ENCODE measurements around the gene PLA2G5.

Gene PLA2G5

DNA sequence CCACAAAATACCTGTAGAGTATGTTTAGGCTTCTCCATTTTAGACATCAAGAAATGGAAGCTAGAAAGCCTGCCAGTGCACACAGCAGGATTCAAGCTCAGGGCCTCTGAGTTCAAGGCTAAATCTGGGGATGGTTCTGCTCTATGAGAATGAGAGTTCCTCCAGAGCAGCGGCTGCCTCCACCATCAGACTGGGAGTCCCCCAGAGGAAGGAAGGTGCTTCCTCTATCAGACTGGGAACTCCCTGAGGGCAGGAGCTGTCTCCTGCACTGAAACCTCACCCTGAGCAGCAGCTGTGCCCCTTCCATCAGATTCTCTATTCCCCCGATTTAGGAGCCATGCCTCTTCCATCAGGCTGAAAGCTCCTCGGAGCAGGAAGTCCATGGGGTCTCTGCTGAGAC, 20.1 kb downstream of the PLA2G5 start:
- DNase-seq (ENCODE audit: low spot score): no peak

DNA sequence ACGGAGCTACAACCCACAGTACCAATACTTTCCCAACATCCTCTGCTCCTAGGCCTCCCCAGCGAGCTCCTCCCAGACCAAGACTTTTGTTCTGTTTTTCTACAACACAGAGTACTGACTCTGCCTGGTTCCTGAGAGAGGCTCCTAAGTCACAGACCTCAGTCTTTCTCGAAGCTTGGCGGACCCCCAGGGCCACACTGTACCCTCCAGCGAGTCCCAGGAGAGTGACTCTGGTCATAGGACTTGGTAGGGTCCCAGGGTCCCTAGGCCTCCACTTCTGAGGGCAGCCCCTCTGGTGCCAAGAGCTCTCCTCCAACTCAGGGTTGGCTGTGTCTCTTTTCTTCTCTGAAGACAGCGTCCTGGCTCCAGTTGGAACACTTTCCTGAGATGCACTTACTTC, 20.6 kb downstream of the PLA2G5 start:
- no peak for DNase-seq (ENCODE audit: low spot score)

GRCh38 chr1:20093303-20093702, 23.3 kb downstream of the PLA2G5 start:
- DNase-seq (ENCODE audit: low spot score): no peak

DNA sequence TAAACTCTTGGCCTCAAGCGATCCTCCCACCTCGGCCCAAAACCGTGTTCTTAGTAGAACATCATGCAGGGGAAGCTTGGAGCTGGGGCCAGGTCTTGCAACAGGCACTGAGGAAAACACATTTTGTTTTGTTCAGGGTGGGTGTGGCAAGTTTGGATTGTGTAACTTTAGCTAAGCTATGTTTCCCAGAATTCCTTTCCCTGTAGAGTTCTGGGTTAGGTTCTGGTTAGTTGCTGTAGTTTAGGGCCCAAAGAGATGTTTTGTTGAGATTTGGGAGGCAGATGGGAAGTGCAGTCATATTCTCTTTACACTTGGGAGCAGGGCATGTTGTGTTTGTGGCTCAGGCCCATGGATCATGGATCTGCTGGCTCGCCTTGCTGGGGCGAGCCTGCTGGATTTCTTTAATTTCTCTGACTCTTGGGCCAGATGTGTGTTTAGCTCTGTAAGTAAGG, 24.0 kb downstream of the PLA2G5 start:
- no peak for DNase-seq (ENCODE audit: low spot score)

DNA sequence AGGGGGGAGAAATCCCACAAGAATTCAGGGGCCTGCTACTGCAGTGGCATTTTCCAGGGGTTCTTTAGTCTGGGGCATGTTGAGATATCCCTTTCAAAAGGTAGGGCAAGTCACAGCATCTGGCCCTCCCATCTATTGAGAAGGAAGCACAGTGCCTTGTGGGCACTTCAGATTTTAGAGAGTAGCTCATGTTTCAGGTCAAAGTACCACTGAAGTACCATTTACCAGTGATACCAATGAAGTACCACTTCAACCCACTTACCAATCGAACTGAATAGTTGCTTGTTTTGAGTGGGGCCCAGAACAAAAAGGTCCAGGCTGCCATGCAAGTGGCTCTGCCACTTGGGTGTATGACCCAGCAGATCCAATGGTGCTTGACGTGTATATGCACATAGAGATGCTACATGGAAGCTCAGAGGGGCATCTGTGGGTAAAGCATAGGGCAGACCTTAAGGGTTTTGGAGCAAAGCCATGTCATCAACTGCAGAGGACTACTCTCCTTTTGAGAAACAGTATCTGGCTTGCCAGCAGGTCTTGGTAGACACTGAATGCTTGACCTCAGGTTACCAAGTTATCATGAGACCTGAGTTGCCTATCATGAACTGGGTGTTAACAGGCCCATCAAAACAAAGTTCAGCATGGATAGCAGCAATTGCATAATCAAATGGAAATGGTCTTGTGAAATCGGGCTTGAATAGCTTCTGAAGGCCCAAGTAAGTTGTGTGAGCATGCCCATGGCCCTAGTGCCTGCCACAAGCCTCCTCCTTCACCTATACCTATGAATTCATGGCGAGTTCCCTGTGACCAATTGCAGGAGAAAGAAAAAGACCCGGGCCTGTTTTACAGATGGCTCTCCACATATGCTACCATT, 25.8 kb downstream of the PLA2G5 start:
- no peak for DNase-seq (ENCODE audit: low spot score)

GRCh38 chr1:20096840-20097447, 26.9 kb downstream of the PLA2G5 start:
- no peak for DNase-seq (ENCODE audit: low spot score)

DNA sequence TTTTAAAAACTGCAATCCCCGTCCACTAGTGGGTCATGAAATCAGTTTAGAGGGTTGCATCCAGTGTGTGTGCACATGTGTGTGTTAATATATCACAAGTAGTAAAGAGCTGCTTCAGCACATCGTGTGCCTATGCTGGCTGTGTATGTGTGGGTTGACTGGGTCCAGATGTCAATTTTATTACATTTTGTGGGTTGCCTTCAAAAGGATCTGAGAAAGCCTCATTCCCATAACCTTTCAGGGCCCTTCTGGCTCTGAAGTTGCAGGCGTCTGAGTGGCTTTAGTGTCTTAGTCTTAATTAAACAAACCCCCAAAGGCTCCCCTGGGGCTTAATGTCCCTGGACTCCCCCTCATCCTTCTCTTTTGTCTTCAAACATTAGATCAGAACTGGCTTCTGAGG, 29.5 kb downstream of the PLA2G5 start:
- no peak for DNase-seq (ENCODE audit: low spot score)

DNA sequence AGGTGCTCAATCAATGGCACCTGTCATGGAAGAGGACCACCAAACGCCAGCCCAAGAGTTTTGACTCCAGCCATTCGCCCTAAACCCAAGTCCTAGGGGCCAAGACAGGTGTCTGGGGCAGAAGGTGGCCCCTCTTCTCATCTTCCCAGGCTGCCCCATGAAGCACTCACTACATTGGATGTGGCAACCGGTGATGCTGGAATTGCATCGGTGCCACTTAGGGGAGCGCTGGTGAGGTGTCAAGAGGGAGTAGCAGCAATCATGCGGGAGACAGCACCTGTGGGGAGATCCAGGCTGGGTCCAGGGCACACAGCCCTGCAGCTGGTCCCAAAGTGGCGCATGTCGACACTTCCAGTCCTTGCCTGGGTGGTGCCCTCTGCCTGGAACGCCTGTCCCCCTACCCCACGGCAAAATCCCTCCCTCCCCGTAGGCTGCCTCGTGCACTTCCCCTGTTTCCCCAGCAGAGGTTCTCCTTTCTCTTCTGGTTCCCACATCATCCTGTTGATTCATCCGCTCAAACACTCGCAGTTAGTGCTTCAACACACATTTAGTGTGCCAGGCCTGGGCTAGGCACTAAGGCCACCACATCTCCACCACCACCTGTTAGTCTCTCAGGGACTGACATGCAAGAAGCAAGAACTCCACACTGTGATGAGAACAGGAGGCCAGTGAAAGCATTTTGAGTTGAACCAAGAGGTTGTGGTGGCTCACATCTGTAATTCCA, 30.8 kb downstream of the PLA2G5 start:
- peak; percentile 61 for DNase-seq (ENCODE audit: low spot score)

DNA sequence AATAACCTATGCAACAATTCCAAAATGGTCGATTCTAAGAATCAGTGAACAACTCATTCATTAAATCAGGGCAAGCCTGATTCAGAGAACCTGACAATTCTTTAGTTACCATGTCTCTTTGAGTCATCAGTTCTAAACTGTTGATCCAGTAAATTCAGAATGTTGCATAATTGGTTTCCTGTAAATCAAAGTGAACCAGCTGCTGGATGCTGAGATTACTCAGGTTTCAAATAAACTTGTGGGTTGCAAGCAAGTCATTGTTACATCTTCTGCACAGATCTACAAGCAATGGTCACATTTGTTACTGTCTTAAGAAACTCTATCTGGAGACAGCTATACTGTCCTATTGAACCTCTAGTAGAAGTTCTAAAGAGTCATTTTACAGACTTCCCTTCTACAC, 32.9 kb downstream of the PLA2G5 start:
- peak; percentile 25 for DNase-seq (ENCODE audit: low spot score)

GRCh38 chr1:20105856-20106255, 35.9 kb downstream of the PLA2G5 start:
- DNase-seq (ENCODE audit: low spot score): no peak

DNA sequence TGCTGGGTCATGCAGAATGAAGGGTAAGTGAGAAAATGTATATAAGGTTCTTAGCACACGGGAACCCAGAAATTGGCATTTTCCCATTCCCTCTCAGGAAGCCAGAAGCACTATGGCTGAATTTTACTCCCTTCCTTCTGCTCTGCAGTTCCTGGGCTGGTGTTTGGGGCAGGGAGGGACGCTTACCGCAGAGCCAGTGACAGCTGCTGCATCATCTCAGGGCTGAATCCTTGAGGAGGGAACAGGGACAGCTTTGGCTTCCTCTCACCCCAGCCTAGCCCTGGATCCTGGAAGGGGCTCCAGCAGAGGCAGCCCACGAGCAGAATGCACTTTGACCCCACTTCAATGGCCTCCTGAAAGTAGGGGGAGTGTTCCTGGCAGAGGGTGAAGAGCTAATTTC, 37.4 kb downstream of the PLA2G5 start:
- DNase-seq (ENCODE audit: low spot score): no peak

- DNase-seq (ENCODE audit: low spot score): no peak
Observed at GRCh38 chr1:20107796-20108195, 37.8 kb downstream of the PLA2G5 start.

GRCh38 chr1:20108366-20109123, 38.6 kb downstream of the PLA2G5 start:
- DNase-seq (ENCODE audit: low spot score): no peak

- no peak for DNase-seq (ENCODE audit: low spot score)
Observed at GRCh38 chr1:20109223-20109856, 39.3 kb downstream of the PLA2G5 start.

DNA sequence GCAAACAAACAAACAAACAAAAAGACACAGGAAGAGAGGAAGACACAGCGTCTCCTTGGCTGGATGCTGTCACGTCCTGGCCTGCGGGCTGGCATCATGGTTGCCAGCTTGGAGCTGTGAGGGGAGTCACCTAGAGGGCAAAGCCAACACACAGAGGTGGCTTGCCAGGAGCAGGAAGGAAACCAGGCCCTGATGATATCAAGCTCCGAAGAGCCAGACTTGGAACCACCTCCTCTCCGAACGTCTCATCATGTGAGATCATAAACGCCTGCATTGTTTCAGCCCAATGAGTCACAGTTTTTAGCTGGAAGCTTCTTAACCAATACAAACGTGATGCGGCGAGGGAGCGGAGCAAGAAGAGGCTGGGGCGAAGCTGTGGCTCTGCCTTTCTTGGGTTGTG, 40.7 kb downstream of the PLA2G5 start:
- peak; percentile 78 for DNase-seq (ENCODE audit: low spot score)

DNA sequence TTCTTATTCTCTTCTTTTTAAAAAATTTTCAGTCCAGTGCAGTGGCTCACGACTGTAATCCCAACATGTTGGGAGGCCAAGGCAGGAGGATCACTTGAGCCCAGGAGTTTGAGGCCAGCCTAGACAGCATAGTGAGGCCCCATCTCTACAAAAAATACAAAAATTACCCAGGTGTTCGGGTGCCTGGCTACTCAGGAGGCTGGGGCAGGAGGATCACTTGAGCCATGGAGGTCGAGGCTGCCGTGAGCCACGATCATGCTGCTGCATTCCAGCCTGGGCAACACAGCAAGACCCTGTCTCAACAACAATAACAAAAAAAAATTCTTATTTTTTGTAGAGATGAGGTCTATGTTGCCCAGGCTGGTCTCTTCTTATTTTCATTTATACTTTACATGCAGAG, 41.5 kb downstream of the PLA2G5 start:
- DNase-seq (ENCODE audit: low spot score): no peak

DNA sequence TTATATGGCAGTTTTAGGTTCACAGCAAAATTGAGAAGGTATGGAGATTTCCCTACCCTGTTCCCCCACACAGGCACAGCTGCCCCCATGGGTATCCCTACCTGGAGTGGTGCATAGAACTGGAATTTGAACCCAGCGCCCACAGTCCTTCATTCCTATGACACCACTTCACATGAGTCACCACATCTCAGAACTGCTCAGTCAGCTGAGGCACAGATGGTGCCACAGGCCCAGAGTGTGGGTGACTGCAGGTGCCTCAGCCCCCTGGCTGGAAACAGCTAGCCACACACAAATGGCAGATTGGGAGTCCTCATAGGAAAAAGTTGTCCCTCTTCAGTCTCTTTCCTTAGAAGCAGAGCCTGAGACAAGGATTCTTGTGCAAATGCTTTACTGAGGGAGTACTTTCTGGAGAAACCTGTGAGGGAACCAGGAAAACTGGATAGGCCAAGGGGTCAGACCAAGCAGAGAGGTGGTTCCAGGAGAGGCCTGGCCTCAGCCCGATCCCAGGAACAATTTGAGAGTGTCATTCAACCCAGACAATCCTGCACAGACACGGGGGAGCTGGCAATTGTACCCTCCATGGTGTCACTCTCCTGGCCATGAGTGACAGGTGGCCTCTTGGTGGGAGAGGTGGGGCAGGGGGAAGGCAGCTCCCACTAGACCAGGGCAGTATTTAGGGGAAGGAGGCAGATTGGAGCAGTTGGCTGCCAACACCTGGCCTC, 42.4 kb downstream of the PLA2G5 start:
- DNase-seq (ENCODE audit: low spot score): no peak

DNA sequence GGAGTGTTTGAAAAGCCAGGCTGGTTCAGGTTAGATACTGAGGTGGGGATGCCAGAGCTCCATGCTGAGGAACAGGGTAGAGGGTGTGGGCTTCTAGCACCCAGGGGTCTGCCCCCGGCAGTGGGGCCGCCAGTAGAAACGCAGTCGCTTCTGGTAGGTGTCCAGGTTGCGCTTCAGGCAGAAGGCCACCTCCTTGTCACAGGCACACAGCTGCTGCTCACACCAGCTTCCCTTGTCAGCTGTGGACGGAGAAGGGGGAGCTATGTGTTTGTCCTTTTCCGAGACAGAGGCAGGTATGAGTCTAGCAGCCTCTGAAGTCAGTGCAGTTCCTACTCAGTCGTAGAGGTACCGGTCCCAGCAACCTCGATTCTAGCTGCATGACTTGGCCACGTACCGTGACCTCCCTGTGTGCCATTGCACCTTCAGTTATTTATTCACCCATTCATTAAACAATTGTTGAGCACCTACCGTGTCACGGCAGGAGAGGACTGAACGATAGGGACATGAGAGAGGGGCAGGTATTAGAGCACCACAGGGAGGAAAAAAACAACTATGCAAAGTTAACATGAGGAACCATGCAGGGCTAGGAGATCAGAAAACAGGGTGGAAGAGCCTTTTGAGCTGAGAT, 44.1 kb downstream of the PLA2G5 start:
- DNase-seq (ENCODE audit: low spot score): no peak

GRCh38 chr1:20115479-20115878, 45.5 kb downstream of the PLA2G5 start:
- no peak for DNase-seq (ENCODE audit: low spot score)

DNA sequence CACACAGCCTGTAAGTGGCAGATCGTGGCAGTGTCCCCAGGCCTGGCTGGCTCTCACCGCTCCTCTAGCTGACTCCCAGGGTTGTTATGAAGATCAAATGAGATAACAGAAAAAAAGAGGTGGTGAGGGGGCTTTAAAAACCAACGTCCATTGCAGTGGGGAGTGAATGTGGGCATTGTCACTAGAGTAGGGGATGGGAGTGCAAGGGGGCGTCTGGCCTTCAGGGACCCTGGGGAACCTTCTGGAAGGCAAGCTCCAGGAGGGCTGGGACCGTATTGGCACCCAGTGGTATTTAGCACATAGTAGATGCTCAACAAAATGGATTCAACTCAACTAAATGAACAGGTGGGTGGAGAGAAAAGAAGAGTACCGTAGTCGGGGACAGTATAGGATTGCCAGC, 45.9 kb downstream of the PLA2G5 start:
- DNase-seq (ENCODE audit: low spot score): no peak

DNA sequence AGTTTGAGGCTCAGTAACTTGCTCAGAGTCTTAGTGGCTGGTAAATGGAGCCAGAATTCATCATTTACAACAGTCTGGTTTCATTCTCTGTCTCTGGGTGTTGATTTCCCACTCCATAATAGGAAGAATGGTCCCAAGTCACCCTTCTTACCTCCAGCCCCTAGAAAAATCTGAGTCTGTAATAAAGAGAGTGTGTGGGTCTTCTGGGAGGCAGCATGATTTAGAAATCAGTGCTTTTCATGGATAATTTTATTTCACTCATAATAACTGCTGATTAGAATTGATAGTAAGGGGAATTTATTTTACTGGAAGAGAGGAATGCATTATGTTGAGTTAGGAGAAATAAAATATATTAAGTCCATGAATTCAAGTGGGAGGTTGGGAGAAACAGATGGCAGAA, 47.2 kb downstream of the PLA2G5 start:
- DNase-seq (ENCODE audit: low spot score): no peak
